Stimulated activated CD8-positive, alpha-beta memory T cell treated with anti-CD3 and anti-CD28 coated beads, Interleukin-15, amount 100 ng/mL, for 1 hour (primary cell): ENCODE measurements around the gene SIPA1L3.

Experiments
- DNase-seq: peaks from one replicate; pipeline ENCODE4 v3.0.0-alpha.2; 2020; ENCODE audit warnings: low read depth

The SIPA1L3 gene

DNA sequence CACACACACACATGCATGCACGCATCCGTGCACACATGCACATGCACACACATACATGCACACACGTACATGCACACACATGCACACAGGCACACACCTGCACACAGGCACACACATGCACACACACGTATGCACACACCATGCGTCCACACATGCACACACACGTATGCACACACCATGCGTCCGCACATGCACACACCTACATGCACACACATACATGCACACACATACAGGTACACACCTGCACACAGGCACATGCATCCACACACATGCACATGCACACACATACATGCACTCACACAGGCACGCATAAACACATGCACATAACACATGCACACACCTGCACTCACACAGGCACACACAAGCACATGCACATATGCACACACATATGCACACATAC, 204.9 kb downstream of the SIPA1L3 start:
- no peak for DNase-seq

DNA sequence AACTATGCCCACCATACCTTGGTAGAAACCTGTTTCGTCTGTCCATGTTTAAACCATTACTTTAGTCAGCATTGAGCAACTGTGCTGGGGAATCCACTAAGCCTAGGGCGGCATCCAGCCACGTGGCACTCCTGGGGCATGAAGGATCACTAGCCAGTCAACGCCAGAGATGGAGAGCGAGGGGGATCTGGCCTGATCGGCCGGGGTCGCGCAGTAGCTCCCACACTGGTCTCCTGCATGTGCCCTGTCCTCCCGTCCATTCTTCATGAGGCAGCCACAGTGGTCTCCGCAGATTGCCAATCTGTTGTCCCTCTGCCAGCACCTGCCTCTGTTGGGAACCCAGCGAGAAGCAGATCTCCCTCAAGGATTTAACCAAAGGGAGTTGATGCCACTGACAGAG, 207.6 kb downstream of the SIPA1L3 start:
- DNase-seq, result no peak

DNA sequence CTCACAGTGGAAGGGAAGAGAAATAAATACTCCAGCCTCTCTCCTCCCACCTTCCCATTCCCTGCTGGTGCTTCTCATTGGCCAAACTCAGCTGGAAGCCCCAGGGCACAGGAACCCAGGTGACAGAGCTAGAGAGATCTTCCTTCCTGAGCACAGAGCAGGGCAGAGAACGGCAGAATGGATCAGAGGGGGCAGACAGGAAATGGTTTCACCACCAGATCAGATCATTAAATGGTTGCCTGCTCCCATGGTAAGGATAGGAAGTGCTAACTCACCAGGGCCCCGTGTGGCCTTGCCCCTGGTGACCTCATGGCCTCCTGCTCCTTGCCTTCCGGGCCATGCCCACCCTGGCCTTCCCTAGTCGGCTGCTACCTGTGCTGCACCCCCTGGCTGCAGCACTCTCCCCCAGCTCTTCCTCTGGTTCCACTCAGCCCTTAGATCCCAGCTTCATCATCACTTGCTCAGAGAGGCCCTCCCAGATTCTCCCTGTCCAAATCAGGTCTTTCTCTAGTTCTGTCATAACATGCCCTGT, 208.3 kb downstream of the SIPA1L3 start:
- DNase-seq, result no peak

DNA sequence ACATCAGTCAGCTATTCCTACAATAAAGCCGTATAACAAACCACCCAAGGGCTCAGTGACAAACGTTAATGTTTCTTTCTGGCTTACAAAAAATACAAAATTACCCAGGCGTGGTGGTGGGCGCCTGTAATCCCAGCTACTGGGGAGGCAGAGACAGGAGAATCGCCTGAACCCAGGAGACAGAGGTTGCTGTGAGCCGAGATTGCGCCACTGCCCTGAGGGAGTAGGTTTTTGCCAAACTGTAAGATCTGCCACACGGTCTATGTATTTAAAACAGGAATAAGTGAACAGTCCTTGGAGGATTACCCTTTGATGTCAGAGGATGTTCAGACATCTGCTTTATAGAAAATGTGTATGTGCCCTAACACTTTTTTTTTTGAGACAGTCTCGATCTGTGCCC, 211.2 kb downstream of the SIPA1L3 start:
- DNase-seq, result no peak

DNA sequence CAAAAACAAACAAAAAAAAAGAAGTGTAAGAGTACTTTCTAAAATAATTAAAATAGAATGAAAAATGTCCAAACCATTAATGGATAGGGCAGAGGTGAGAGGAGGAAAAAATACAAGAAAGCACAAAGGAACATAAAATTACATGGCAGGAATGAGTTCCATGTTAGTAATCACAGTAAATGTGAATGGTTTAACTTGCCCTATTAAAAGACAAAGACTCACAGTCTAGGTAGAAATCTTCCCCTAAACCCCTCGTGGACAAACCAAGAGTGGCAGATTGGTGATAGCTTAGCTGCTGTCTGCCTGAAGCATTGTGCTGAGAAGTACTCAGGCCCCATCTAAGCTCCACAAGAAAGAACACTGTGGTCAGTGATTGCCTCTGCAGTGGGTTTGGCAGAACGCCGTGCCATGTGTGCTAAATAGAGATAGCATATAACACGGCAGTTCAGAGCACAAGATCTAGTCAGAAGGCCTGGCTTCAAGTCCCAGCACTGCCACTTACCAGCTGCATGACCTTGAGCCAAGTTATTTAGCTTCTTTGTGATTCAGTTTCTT, 213.5 kb downstream of the SIPA1L3 start:
- DNase-seq, result no peak

DNA sequence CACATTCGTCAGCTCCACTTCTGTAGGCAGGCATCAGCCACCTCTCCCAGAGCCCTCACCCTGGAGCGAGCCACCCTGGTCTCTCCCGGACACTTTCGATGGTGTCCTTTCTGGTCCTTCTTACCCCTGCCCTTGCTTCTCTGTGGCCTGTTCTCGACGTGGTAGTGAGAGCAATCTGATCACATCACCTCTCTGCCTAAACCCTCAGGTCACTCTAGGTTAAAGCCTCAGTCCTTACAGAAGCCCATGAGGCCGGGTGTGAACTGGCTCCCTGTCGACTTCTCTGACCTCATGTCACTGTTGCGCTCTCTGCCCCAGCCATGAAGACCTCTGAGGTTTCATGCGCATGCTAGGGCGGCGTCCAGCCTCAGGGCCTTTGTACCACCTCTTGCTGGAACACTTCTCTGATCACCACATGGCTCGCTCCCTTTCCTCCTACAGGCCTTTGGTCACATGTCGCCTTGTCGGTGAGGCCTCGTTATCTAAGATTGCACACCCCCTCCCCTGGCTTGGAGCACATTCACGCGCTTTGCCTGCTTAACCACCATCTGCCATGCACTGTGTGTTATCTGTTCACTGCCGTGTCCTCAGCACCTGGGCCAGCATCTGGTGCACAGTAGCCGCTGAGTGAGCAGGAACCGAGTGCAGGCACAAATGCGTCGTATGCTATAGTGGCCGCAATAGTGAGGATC, 215.5 kb downstream of the SIPA1L3 start:
- DNase-seq, result no peak

DNA sequence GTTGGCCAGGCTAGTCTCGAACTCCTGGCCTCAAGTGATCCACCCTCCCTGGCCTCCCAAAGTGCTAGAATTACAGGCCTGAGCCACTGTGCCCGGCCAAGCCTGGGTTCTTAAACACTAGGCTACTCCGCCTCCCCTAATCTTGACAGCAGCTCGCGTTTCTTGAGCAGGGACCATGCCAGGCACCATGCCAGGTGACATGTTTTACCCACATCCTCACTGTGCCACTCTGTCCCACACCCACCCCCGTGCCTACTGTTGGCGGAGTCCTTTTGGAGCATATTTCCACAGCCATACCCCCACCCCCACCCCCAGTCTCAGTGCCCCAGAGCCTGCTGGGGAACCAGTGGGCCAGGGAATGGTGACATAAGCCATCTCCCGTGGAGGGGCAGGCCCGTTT, 218.2 kb downstream of the SIPA1L3 start:
- no peak for DNase-seq

DNA sequence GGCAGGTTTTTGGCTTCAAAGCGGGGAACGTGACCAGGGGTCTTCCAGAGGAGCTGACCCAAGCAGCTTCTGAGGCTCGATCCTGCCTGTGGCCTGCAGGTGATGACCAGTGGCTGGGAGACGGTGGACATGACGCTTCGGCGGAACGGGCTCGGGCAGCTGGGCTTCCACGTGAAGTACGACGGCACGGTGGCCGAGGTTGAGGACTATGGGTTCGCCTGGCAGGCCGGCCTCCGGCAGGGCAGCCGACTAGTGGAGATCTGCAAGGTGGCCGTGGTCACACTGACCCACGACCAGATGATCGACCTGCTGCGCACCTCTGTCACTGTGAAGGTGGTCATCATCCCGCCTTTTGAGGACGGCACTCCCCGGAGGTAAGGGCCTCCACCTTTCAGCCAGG, 223.4 kb downstream of the SIPA1L3 start:
- DNase-seq, result no peak

DNA sequence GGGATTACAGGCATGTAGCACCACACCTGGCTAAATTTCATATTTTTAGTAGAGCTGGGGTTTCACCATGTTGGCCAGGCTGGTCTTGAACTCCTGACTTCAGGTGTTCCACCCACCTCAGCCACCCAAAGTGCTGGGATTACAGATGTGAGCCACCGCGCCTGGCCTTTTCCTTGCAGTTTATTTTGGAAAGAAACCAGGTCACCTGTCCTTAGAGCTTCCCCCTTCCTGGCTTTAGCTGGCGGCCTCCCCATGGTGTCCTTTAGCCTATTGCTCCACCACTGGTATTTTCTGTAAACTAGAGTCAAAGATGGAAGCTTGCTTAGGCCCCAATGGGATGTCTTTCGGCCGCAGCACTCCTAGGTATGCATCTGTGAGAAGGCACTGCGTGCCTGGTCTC, 225.8 kb downstream of the SIPA1L3 start:
- DNase-seq, result no peak

DNA sequence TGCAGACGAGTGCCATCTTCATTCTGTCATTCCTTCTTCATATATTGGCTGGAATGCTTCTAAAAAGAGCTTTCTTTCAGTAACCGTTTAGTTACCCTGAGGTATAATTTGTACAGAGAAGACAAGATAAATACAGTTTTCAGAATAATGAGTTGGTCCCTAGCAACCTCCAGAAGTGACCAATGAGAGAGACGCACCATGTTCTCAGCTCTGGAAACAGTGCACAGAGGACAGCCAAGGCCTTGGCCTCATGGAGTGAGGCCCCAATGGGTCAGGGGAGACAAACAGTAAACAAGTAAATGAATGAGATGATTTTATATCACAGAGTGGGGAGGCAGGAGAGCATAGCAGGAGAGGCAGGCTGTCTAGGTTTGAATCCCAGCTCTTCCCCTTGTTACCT, 226.3 kb downstream of the SIPA1L3 start:
- DNase-seq, result no peak

DNA sequence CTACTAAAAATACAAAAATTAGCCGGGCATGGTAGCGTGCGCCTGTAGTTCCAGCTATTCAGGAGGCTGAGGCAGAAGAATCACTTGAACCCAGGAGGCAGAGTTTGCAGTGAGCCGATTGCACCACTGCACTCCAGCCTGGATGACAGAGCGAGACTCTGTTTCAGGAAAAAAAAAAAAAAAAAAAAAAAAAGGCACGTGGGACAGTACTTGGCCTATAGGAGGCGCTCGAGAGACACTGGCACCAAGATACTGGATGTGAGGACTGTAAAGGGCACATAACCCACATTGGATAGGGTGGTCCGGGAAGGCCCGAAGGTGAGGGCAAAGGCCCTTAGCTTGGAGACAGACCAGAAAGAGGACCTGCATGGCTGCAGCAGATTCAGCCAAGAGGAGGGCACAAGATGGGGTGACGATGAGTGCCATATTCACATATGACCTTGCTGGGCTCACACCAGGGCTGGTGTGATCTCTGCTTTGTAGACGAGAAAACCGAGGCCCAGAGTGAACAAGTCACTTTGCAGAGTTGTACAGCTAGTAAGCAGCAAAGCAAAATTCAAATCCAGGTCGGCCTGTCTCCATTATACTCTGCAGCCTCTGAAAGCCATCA, 227.6 kb downstream of the SIPA1L3 start:
- DNase-seq, result no peak

DNA sequence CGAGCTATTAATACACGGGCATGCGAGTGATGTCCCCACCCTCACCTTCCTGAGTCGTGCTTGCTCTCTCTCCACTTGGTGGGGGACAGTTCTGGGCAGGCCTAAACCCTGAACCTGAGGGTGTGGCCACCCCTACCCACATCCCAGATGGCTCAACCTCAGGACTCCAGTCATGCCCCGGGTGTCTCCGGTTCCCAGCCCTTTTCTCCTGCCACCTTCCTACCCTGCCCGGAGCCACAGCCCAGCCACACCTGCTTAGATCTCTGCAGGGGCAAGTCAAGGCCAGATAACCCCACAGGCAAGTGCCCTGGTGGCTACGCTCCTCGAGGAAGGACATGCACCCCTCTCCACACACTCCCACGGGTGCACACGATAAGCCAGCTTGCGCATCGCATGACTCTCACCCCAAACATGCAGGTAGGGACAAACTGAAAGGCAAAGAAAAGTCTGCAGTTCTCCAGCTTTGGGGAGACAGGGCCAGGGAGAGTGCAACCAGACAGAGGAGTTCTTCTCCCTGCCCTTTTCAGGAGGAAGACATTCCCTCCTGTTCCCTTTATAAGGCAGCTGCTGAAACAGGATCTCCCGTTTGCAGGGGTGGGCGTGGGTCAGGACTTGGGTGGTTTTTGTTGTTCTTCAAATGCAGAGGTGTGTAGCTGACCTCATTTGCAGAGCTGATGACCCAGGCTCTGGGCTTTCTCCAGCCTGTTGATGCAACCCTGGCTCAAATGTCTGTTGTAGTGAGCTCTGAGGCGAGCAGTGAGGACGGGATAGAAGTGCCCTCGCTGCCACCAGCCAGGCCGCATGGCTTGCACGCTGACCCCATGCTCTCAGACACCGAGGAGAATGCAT, 228.4 kb downstream of the SIPA1L3 start:
- DNase-seq, result no peak

DNA sequence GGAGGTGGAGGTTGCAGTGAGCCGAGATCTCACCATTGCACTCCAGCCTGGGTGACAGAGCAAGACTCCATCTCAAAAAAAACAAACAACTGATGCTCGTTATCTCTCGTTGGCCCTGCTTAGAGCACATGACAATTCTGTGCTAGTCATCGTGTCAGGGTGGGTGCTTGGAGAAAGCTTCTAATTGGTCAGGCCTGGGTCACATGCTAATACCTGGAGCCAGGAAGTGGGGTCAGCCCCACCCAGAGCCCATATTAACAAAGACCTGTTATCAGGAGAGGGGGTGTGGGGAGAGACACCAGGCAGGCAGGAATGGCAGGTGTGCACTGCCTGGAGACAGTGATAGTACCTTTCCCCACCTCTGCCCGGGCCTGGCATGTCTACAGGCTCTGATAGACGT, 232.1 kb downstream of the SIPA1L3 start:
- DNase-seq, result no peak

DNA sequence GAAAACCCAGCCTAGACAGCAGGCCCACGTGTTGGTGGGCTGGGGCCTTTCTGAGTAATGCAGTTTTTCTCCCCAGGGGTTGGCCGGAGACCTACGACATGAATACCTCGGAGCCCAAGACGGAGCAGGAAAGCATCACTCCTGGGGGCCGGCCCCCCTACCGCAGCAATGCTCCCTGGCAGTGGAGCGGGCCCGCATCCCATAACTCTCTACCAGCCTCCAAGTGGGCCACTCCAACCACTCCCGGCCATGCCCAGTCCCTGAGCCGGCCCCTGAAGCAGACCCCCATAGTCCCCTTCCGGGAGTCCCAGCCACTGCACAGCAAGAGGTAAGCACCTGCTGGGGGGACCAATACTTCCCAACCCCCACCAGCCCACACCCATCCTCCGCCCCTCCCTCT, 234.1 kb downstream of the SIPA1L3 start:
- DNase-seq, result no peak

DNA sequence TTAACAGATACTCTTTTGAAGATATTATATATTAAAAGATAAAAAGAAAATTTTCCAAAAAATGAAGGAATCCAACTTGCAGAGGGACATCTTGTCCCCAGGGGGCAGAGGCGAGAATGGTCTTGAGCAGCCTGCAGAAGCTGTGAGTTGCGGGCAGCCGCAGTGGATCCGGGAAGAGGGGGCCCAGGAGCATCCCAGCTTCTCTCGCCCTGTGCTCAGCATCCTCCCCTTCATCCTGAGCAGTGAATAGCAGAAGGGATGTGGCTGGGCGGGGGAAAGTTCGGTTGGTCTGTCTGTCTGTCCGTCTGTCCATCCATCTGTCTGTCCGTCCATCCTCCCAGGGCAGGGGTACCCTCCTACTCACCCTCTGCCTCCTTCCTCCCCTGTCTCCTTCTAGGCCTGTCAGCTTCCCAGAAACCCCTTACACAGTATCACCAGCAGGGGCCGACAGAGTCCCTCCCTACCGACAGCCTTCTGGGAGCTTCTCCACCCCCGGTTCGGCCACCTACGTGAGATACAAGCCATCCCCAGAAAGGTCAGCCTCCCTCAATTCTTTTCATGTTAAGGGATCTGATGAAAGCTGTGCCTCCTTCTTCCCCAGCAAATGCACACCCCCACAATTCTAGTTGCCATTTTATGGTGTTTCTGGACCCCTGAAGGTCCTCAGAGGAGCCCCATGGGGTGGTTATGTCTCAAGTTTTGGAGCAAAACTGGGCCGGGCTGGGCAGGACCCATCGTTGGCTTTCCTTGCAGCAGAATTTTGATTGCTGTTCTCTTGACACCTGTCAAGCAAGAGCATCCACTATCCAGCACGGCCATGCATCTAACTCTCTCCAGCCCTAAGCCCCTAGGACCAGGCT, 235.4 kb downstream of the SIPA1L3 start:
- DNase-seq, result no peak

DNA sequence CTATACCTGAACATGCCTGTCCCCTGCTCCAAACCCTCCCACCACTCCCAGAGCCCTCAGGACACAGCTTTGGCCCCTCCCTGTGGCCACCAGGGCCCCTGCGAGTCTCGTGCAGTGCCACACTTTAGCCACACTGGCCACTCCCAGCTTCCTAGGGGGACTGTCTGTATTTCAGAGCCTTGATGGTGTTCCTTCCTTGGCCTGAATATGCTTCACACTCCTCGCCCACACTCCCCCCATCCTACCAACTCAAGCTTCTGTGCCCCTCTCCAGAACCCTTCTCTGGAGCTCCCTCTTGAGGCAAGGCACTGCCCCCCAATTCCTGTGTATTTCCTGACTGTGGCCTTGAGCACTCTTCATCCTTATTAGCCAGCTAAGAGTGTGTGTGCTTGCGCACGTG, 236.8 kb downstream of the SIPA1L3 start:
- no peak for DNase-seq

DNA sequence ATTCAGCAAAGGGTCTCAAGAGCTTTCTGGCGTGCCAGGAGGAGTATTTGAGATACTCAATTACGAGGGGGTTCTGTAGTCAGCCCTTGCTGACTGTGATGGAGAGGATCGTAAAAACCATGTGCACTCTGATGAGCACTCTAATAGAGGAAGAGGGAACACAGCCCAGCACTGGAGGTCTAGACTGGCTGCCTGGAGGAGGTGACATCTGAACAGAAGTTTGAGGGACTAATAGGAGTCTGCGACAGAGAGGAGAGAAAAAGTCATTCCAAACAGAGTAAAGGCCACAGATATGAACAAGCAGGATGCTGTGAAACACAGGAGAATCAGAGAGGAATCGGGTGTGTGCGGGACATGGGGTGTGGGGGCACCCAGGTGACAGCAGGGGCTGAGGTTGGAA, 237.7 kb downstream of the SIPA1L3 start:
- DNase-seq, result no peak

DNA sequence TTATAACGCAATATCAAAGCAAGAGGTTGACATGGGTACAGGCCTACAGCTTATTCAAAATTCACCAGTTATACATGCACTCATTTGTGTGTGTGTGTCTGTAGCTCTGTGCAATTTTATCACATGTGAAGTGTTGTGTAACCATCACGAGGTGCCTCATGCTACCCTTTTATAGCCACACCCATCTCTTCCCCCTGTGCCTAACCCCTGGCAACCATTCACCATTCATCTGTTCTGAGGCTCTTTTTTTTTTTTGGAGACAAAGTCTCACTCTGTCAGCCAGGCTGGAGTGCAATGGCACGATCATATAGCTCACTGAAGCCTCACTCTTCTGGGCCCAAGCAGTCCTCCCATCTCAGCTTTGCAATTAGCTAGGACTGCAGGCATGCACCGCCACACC, 238.6 kb downstream of the SIPA1L3 start:
- no peak for DNase-seq

DNA sequence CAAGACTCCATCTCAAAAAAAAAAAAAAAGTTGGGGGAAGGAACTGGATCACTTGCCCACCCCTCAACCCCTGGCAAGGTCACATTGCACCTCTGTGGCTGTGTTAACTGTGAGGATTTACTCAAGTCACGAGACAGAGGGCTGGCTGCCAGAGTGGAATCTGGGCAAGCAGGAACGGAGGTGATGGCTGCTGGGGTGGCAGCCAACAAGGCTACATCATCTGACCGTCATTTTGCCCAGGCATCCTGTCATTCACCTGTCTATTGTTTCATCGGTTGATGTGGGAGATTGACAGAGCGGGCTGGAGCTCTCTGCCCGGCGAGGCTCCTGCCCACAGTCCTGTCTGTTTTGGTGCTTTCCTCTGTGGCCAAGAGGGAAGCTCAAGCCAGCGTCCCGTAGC, 241.3 kb downstream of the SIPA1L3 start:
- DNase-seq, result no peak

DNA sequence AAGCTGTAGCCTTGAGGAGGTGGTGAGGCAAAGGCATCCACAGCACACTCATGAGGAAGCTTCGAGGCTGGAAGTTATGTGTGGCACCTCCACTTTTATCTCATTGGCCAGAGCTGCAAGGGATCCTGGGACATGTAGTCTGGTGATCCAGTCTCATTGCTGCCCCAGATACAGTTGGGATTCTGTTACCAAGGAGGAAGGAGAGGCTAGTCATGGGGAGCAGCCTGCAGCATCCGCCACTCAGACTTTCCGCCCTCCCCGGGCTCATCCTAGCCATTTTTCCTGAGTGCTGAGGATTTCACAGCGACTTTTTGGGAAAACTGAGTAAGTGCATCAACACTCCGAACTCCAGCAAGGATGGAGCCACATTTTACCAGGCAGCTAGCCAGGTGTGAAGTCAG, 242.7 kb downstream of the SIPA1L3 start:
- no peak for DNase-seq

DNA sequence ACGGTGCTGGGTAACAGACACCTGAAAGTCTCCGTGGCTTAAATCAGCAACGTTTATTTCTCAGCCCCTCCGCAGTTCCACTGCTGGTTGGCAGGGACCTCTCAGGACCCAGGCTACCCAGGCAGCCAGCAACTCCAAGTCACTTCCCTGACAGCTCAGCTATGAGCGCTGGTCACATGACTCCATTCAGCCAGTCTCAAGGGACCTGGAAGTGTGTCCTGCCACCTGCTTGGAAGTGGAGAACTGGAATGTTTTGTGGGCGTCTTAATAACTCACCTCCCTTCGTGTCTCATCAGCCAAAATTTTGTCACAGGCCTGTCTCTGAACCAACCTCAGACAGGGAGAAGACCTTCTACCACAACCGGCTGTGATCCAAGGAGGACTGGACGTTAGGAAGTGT, 244.2 kb downstream of the SIPA1L3 start:
- no peak for DNase-seq
